Muscle layer of colon (tissue), 2 donors: ENCODE results near the gene YBEY.
"Not testable (repeated sequence)": the region's sequence is repeated elsewhere in the genome, so short reads cannot be mapped to it uniquely, and the experiment has no call there.

Experiments
- H3K27ac ChIP-seq: one replicate; pipeline ENCODE4 v1.7.0; 2013; ENCODE audit warnings: low read depth, mild to moderate bottlenecking, low read length, moderate library complexity
- H3K27me3 ChIP-seq, 2 donors: one replicate each; pipeline ENCODE4 v1.7.0; 2013; ENCODE audit warnings: low read length in 2 of 2, mild to moderate bottlenecking in 2 of 2; ENCODE audit not compliant: insufficient read depth in 2 of 2, control insufficient read depth in 1 of 2
- H3K36me3 ChIP-seq: one replicate; pipeline ENCODE4 v1.7.0; 2013; ENCODE audit warnings: mild to moderate bottlenecking, low read length; ENCODE audit not compliant: insufficient read depth
- H3K4me1 ChIP-seq: one replicate; pipeline ENCODE4 v1.7.0; 2013; ENCODE audit warnings: mild to moderate bottlenecking, low read length; ENCODE audit not compliant: insufficient read depth
- H3K4me3 ChIP-seq, 2 donors: one replicate each; pipeline ENCODE4 v1.7.0; 2013; ENCODE audit warnings: low read length in 2 of 2, low read depth in 1 of 2, mild to moderate bottlenecking in 1 of 2, moderate library complexity in 1 of 2
- H3K9ac ChIP-seq: one replicate; pipeline ENCODE4 v1.7.0; 2013; ENCODE audit warnings: low read length
- H3K9me3 ChIP-seq: one replicate; pipeline ENCODE4 v1.7.0; 2013; ENCODE audit warnings: mild to moderate bottlenecking, low read length
- donor health status: abdominal sarcoma.
- donor health status: Adenocarcinoma of cecum.

The YBEY gene, protein sequence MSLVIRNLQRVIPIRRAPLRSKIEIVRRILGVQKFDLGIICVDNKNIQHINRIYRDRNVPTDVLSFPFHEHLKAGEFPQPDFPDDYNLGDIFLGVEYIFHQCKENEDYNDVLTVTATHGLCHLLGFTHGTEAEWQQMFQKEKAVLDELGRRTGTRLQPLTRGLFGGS

DNA sequence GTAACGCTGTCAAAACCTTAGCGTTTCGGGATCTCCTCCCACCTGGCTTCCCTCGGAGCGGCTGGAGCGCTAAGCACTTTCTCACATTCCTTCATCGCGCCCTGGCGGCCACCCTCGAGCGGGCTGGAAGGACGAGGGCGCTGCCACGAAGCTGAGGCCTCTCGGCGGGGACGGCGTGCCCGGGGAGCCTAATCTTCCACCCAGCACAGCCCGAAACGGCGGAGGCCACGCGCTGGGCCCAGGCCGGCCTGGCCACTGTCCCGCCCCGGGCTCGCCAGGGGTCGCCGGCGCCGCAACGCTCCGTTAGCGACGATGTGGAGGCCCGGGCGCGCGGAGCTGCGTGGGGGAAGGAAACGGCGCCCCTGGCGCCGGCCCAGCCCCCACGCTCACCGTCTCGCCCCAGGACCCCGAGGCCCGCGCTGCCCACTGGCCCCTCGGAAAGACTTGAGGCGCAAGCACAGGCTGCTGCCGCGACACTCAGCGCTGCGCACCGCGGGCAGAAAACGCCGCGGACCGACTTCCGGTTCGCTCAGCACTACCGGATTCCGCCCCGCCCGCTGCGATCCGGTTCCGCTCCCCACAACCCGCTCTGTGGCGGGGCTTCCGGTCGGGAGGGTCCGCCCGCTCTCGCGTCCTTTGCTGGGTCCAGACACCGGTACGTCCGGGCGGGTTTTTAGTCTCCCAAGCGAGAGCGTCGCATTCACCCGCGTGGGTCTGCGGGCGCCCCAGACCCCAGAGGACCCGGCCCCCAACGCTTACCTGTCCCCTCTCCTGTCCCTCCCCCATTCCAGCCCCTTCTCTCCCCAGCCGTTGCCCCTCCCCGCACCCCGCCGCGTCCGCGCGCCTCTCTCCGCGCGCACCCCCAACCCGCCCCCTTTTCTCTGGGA lies at the start of gene YBEY:
TSS of gene YBEY (plus strand) at position 582 of the 887 bp plus-strand sequence. CDS start 572 bp downstream, outside the sequence.
- no peaks in the 10 kb centered on the region for H3K9me3 ChIP-seq
- H3K9ac ChIP-seq, result peak within 1 kb of the TSS; percentile 89
- peak within 1 kb of the TSS; percentile 55 to 79 for H3K4me3 ChIP-seq
- H3K27ac ChIP-seq, result peak within 1 kb of the TSS; percentile 75
- no peaks in the 10 kb centered on the region for H3K27me3 ChIP-seq
- peaks cover 42% of the 10 kb centered on the region for H3K4me1 ChIP-seq
- peaks cover 11% of the 10 kb centered on the region for H3K36me3 ChIP-seq

DNA sequence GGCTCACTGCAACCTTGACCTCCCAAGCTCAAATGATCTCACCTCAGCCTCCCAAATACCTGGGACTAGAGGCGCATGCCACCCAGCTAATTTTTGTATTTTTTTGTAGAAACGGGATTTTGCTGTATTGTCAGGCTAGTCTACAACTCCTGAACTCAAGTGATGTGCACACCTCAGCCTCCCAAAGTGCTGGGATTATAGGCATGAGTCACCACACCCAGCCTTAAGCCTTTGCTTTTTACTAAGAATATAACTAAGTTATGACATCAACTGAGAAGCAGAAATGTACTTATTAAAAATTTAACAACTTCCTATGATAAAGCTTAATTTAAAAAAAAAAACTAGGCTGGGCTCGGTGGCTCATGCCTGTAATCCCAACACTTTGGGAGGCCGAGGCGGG lies 48.7 kb upstream of the YBEY start:
- H3K4me3 ChIP-seq, result no peak overlapping the region
- peaks cover 7% of the 10 kb centered on the region for H3K4me1 ChIP-seq
- no peaks in the 10 kb centered on the region for H3K9me3 ChIP-seq
- H3K27ac ChIP-seq, result no peak overlapping the region
- H3K27me3 ChIP-seq, result no peaks in the 10 kb centered on the region
- H3K36me3 ChIP-seq, result peaks cover 73% of the 10 kb centered on the region
- no peak overlapping the region for H3K9ac ChIP-seq

DNA sequence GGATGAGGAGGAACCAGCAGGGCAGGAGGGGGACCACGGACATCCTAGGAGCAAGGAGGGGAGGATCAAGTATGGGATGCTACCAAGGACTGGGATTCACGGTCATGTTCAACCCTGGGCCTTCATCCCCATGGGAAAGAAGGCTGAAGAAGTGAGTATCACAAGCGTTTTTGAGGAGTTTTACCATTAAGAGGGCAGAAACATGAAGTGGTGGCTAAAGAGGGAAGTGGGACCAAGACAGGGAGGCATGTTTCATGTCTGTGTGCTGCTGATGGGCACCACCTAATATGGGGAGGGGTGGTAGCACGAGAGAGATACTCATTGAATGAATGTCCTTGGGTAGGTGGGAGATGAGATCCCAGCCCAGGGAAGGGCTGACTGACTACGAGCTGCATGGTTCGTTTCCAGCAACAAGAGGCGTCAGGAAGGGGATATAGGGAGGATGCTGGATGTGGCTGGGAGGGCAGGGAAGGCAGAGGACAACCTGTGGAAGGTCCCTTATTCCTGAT lies 46.3 kb upstream of the YBEY start:
- H3K9me3 ChIP-seq, result no peaks in the 10 kb centered on the region
- no peak overlapping the region for H3K4me3 ChIP-seq
- no peak overlapping the region for H3K9ac ChIP-seq
- no peak overlapping the region for H3K27ac ChIP-seq
- peaks cover 86% of the 10 kb centered on the region for H3K36me3 ChIP-seq
- no peaks in the 10 kb centered on the region for H3K27me3 ChIP-seq
- peaks cover 7% of the 10 kb centered on the region for H3K4me1 ChIP-seq

DNA sequence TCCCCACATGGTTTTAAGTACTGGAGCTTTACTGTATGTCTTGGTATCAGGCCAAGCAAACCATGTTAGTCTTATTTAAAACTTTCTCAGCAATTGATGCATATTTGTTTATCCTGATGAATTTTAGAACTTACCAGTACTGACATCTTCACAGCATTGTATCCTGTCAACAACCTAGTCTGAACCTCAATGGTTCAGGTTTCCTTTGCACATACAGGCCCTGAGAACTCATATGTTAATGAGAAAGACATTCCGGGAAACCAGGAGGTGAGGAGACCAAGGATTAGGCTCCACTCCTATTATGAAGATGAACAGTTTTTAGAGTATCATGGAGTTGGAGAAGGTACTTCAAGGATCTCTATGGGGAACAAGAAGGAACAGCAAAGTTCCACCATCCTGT lies 44.6 kb upstream of the YBEY start:
- H3K4me1 ChIP-seq, H3K27ac ChIP-seq, H3K9me3 ChIP-seq, H3K27me3 ChIP-seq, H3K9ac ChIP-seq, H3K4me3 ChIP-seq: not testable (repeated sequence)
- peaks cover 85% of the 10 kb centered on the region for H3K36me3 ChIP-seq

DNA sequence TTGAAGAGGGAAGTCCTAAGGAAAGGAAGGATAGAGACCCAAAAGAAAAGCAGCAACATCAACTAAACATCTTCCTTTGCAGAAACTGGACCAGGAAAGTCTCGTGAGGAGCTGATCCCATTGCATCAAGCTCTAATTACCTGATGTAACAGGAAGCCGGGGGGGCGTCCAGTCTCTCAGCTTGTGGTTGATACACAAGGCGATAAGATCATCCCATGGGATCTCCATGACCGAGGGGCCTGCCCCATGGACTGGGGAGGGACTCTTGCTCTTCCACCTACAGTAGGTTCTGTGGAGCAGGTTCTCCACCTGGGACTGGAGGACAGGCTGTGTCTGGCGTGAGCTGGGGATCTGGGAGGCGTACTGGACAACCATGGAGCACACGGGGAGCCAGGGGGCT lies 42.8 kb upstream of the YBEY start:
- H3K27ac ChIP-seq, result no peak overlapping the region
- H3K4me1 ChIP-seq, result peaks cover 7% of the 10 kb centered on the region
- peaks cover 86% of the 10 kb centered on the region for H3K36me3 ChIP-seq
- no peak overlapping the region for H3K9ac ChIP-seq
- no peaks in the 10 kb centered on the region for H3K27me3 ChIP-seq
- no peak overlapping the region for H3K4me3 ChIP-seq
- no peaks in the 10 kb centered on the region for H3K9me3 ChIP-seq

DNA sequence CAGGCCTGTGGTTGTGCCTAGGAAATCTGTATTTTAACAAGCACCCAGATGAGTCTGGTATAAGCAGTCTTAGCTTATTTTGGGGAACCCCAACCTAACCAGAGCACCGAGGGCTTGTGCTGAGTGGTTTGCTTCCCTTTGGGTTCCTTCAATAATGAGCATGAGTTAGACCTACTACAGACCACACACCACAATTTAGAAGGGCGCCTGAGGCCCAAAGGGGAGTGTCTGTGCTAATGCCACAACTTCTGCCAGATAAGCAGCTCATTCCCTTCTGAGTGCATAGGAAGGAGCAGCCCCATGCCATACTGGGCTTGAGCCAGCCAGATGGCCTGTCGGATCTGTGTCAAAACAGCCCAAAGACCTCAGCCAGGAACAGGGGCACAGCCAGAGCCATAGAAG lies 42.2 kb upstream of the YBEY start:
- Histone ChIP-seq H3K9me3 (no peaks in the 10 kb centered on the region), H3K9ac (no peak overlapping the region), H3K4me1 (peaks cover 7% of the 10 kb centered on the region), H3K27ac (no peak overlapping the region), H3K36me3 (peaks cover 80% of the 10 kb centered on the region), H3K27me3 (no peaks in the 10 kb centered on the region), H3K4me3 (no peak overlapping the region)

DNA sequence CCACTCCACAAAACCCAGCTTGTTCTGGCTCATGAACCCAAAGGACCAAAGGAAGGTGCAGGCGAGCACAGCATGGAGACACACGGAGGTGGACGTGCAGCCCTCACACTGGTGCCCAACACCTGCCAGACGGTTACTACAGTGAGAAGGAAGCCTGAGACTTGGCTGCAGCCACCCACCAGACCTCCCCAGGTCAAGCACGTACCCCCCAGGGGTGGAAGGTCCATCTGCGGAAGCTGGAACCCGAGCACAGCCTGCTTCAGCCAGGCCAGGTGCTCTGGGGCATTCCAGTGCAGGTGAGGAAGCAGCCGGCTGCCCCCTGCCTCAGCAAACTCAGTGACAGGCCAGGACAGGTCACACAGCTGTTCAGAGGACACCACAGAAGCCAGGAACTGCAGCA lies 41.5 kb upstream of the YBEY start:
- Histone ChIP-seq H3K36me3 (peaks cover 79% of the 10 kb centered on the region), H3K27ac (no peak overlapping the region), H3K27me3 (no peaks in the 10 kb centered on the region), H3K4me1 (peaks cover 7% of the 10 kb centered on the region), H3K9me3 (no peaks in the 10 kb centered on the region), H3K9ac (no peak overlapping the region), H3K4me3 (no peak overlapping the region)

DNA sequence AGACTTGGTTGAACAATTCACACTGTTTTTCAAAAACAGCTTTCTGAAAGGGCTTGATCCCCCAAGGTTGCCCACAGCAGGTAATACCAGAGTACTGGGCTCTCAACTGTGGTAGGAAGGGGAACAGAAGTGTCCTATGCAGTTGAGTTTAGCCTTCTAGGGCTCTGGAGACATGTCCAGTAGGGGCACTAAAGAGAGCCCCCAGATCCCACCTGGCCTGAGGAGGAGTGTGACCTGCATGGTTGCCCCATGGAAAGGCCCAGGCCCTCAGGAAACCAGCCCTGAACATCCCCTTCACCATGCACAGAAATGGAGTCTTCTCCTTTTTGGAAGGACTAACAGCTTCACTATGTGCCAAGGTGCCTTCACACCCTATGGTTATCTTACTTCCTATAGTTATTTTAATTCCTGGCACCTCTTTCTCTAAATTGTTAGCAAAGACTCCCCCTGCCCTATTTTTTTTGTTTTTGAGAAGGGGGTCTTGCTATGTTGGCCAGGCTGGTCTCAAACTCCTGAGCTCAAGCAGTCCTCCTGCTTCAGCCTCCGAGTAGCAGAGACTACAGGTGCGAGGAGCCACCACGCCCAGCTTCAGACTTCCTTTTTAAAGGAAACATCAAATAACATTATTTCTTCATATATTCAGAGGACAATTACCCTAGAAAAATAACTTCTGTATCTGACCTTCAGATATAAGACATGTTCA lies 40.8 kb upstream of the YBEY start:
- H3K36me3 ChIP-seq, result peaks cover 79% of the 10 kb centered on the region

DNA sequence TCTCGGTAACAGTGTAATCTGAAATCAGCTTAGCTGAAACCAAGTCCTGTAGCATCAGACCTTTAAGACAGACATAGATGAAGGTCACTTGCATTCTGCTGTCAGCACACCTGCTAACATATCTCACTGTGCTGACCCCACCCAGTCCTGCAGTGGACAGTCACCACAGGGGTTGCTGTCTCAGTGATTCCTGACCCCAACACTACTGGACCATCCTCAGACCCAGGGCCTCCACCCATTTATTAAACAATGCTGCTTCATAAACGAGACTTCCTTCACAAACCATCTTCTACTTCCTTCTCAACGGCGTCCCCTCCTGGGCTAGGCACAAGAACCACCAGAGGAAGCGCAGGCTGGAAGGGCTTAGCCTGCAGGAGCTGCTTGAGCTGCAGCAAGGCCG lies 39.8 kb upstream of the YBEY start:
- Histone ChIP-seq H3K36me3 (peaks cover 75% of the 10 kb centered on the region), H3K27ac (no peak overlapping the region), H3K4me1 (peaks cover under 1% of the 10 kb centered on the region), H3K9me3 (no peaks in the 10 kb centered on the region), H3K9ac (no peak overlapping the region), H3K4me3 (no peak overlapping the region), H3K27me3 (no peaks in the 10 kb centered on the region)

More for the DNA sequence above, 40.8 kb upstream of the YBEY start:
- Histone ChIP-seq H3K9ac (no peak overlapping the region), H3K27me3 (no peaks in the 10 kb centered on the region), H3K27ac (no peak overlapping the region), H3K4me1 (peaks cover 7% of the 10 kb centered on the region), H3K4me3 (no peak overlapping the region), H3K9me3 (no peaks in the 10 kb centered on the region)

DNA sequence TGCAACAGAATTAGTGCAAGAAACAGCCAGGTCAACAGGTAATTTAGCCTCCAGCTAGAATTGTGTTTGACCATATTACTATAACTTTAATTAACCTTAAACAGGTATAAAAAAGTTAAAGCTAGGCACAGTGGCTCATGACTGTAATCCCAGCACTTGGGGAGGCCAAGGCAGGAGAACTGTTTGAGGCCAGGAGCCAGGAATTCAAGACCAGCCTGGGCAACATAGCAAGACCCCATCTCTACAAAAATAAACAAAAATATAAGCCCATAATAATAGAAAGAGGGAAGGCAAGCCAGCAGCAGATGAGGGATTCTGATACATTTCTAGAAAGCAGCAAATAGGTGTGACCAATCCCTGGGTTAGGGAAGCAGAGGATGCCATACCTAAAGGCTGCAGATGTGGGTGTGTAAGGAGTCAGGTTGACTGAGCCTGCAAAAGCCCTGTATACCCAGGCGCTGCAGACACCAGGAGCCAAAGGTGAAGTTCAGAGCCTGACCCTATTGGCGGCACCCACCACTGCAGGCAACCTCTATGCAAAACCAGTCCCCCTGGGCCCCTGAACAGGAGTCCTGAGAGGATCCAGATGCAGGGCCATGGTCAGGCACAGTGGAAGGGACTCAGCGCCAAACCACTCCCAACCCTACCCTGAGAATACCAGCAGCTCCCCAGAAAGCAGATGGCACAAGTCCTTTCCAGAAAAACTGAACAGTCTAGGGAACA lies 38.3 kb upstream of the YBEY start:
- no peak overlapping the region for H3K9ac ChIP-seq
- H3K4me3 ChIP-seq, result no peak overlapping the region

DNA sequence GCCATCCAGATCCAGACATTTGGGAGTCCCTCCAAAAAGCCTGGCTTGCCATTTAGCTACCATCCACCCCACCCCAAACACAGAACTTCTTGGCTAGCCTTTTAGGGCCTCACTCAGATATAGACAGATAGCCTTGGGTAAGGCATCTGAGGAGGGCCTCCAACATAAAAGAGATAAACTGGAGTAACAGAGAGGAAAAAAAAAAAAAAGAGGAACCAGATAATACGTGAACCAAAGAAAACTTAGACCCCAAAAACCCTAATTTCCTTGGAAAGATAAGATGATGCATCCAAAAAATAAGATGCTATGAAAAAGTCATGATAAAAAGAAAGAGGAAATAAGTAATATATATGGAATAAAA lies 37.7 kb upstream of the YBEY start:
- Histone ChIP-seq H3K27ac (no peak overlapping the region), H3K4me1 (no peaks in the 10 kb centered on the region), H3K9me3 (no peaks in the 10 kb centered on the region), H3K27me3 (no peaks in the 10 kb centered on the region), H3K9ac (no peak overlapping the region), H3K36me3 (peaks cover 68% of the 10 kb centered on the region), H3K4me3 (no peak overlapping the region)

More for the DNA sequence above, 38.3 kb upstream of the YBEY start:
- Histone ChIP-seq H3K36me3 (peaks cover 70% of the 10 kb centered on the region), H3K27me3 (no peaks in the 10 kb centered on the region), H3K27ac (no peak overlapping the region), H3K9me3 (no peaks in the 10 kb centered on the region), H3K4me1 (no peaks in the 10 kb centered on the region)
